Activated naive CD4-positive, alpha-beta T cell treated with anti-CD3 and anti-CD28 coated beads, Interleukin-2, amount 10 ng/mL, durations not matched to agents 7 days and 5 days (primary cell): Measurements from ENCODE around the gene CCNE1.
"Not testable (repeated sequence)": the region's sequence is repeated elsewhere in the genome, so short reads cannot be mapped to it uniquely, and the experiment has no call there.

Experiments
- CTCF ChIA-PET: fragments of 350-600 bp; sonication (Branson Sonifier 250); formaldehyde crosslinking; loops from one replicate; lab custom pipeline; 2021; ENCODE audit warnings: antibody characterized with exemption; lab: Charles Lee
- DNase-seq: peaks from one replicate; pipeline ENCODE4 v3.0.0-alpha.2; 2020
- H3K27ac Mint-ChIP-seq: one replicate; pipeline ENCODE4 v1.8.0; 2021; ENCODE audit warnings: mild to moderate bottlenecking, moderate library complexity, mixed read lengths
- H3K27me3 Mint-ChIP-seq: one replicate; pipeline ENCODE4 v1.8.0; 2021; ENCODE audit warnings: mild to moderate bottlenecking, mixed read lengths
- H3K36me3 Mint-ChIP-seq: one replicate; pipeline ENCODE4 v1.8.0; 2021; ENCODE audit warnings: mixed read lengths
- H3K4me1 Mint-ChIP-seq: one replicate; pipeline ENCODE4 v1.8.0; 2021; ENCODE audit warnings: mixed read lengths
- H3K4me3 Mint-ChIP-seq: one replicate; pipeline ENCODE4 v1.8.0; 2021; ENCODE audit warnings: mild to moderate bottlenecking, moderate library complexity, mixed read lengths
- H3K9me3 Mint-ChIP-seq: one replicate; pipeline ENCODE4 v1.8.0; 2021; ENCODE audit warnings: mixed read lengths

The CCNE1 gene

DNA sequence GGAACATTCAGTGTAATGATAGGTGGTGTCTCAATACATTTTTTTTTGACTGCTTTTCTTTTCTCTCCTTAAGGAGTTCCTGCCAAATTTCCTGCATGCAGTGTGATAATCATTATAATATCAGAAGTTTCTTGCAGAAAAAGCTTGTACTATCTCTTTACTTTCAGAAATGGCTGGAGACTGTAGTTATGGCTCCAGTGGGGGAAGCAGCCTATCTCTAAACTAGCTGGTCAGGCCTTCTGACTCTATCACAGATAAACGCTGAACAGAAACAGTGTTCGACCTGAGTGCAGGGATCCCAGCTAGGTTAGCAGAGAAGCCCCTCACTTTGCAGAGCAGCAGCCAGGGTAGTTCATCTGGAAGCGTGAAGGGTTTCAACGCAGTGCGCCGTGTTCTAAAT lies 1.9 kb downstream of the CCNE1 start:
- peaks cover 48% of the 10 kb centered on the region for H3K4me1 Mint-ChIP-seq
- peak overlapping the region; percentile 84 for H3K4me3 Mint-ChIP-seq
- no peaks in the 10 kb centered on the region for H3K27me3 Mint-ChIP-seq
- CTCF ChIA-PET = interaction anchor here (1.0 to 1.7 kb wide), 3 partner anchors 16 to 54 kb away, joined by 3 to 5 read pairs (median 3); no protein-coding TSS in a partner anchor
- no peaks in the 10 kb centered on the region for H3K9me3 Mint-ChIP-seq
- H3K36me3 Mint-ChIP-seq = peaks cover 38% of the 10 kb centered on the region
- no peak for DNase-seq
- H3K27ac Mint-ChIP-seq = peak overlapping the region; percentile 80

DNA sequence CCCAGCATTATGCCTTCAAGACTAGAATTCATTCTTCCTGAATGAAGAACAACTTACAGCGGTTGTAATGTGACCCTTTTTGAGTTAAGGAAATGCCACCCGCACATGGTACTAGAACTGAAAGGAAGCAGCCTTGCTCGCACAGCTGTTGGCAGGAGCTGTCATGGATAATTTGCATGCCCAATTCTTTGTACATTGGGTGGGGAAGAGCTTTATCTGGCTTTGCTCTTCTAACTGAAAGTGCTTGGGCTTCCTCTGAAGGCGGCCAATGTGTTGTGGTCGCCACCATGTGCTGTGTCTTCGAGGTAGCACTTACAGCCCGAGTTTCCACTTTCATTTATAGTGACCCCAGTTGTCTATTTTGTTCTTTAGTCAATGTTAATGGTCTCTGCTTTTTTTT lies 3.4 kb downstream of the CCNE1 start:
- no peaks in the 10 kb centered on the region for H3K9me3 Mint-ChIP-seq
- no peaks in the 10 kb centered on the region for H3K27me3 Mint-ChIP-seq
- CTCF ChIA-PET = interaction anchor here (0.8 kb wide), 1 partner anchor 55 kb away, joined by 4 read pairs; no protein-coding TSS in a partner anchor
- peaks cover 44% of the 10 kb centered on the region for H3K4me1 Mint-ChIP-seq
- H3K27ac Mint-ChIP-seq = peak overlapping the region; percentile 33
- peaks cover 44% of the 10 kb centered on the region for H3K36me3 Mint-ChIP-seq
- peak; percentile 39 for DNase-seq
- no peak overlapping the region for H3K4me3 Mint-ChIP-seq

DNA sequence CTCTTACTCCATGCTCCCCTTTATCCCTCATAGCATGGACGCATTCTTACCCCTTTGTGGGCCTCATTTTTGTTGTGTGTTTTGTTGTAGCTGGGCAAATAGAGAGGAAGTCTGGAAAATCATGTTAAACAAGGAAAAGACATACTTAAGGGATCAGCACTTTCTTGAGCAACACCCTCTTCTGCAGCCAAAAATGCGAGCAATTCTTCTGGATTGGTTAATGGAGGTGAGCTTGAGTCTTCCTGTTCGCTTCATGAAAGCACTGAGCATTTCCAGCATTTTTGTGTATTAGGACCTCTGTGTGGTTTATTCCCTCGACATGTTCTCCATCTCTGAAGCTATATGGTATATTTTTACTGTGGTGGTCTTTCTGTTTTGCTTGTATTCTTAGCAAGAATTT lies 5.5 kb downstream of the CCNE1 start:
- Mint-ChIP-seq H3K9me3 (no peaks in the 10 kb centered on the region), H3K4me3 (no peak overlapping the region), H3K27me3 (no peaks in the 10 kb centered on the region), H3K36me3 (peaks cover 63% of the 10 kb centered on the region), H3K27ac (no peak overlapping the region), H3K4me1 (peaks cover 38% of the 10 kb centered on the region)
- DNase-seq = no peak
- CTCF ChIA-PET = interaction anchor here (0.8 kb wide), 1 partner anchor 19 kb away, joined by 3 read pairs; no protein-coding TSS in a partner anchor

DNA sequence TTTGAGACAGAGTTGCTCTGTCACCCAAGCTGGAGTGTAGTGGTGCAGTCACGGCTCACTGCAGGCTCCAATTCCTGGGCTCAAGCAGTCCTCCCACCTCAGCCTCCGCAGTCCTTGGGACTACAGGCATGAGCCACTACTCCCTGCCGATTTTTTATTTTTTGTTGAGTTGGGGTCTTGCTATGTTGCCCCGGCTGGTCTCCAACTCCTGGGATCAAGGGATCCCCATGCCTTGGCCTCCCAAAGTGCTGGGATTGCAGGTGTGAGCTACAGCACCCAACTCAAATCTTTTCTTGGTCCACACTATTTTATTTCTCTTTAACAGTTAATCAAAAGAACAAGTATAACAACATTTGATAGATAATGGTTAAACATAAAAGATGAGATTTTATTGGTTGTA lies 7.5 kb downstream of the CCNE1 start:
- DNase-seq = no peak
- no peaks in the 10 kb centered on the region for H3K27me3 Mint-ChIP-seq
- H3K36me3 Mint-ChIP-seq = peaks cover 67% of the 10 kb centered on the region
- H3K4me1 Mint-ChIP-seq = peaks cover 22% of the 10 kb centered on the region
- no peak overlapping the region for H3K27ac Mint-ChIP-seq
- H3K4me3 Mint-ChIP-seq = no peak overlapping the region
- CTCF ChIA-PET = no interaction called here
- no peaks in the 10 kb centered on the region for H3K9me3 Mint-ChIP-seq

DNA sequence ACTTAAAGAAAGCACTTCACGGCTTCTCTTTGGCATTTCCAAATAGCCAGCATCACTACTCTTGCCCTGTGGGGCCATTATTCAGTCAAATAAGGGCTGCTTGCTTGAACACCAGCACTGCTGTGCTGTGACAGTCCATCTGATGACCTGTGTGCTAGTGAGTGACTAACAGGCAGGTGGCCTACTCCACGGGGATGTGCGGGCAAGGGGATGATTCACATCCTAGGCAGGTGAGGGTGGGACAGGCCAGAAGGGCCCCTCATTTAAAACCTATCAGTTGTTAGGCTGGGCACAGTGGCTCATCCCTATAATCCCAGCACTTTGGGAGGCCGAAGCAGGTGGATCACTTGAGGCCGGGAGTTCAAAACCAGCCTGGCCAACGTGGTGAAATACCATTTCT lies 8.2 kb downstream of the CCNE1 start:
- CTCF ChIA-PET = no interaction called here
- Mint-ChIP-seq H3K36me3 (peaks cover 62% of the 10 kb centered on the region), H3K27me3 (no peaks in the 10 kb centered on the region), H3K4me3 (no peak overlapping the region), H3K27ac (peak overlapping the region; percentile 14), H3K4me1 (peaks cover 16% of the 10 kb centered on the region), H3K9me3 (no peaks in the 10 kb centered on the region)
- no peak for DNase-seq

DNA sequence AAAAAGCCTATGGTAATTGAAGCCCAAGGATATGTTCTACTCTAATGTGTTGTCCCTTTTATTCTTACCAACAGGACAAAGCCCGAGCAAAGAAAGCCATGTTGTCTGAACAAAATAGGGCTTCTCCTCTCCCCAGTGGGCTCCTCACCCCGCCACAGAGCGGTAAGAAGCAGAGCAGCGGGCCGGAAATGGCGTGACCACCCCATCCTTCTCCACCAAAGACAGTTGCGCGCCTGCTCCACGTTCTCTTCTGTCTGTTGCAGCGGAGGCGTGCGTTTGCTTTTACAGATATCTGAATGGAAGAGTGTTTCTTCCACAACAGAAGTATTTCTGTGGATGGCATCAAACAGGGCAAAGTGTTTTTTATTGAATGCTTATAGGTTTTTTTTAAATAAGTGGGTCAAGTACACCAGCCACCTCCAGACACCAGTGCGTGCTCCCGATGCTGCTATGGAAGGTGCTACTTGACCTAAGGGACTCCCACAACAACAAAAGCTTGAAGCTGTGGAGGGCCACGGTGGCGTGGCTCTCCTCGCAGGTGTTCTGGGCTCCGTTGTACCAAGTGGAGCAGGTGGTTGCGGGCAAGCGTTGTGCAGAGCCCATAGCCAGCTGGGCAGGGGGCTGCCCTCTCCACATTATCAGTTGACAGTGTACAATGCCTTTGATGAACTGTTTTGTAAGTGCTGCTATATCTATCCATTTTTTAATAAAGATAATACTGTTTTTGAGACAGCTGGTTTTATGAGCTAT lies 12.0 kb downstream of the CCNE1 start:
- Mint-ChIP-seq H3K36me3 (peaks cover 49% of the 10 kb centered on the region), H3K4me3 (no peak overlapping the region), H3K4me1 (peaks cover 3% of the 10 kb centered on the region), H3K27ac (peak overlapping the region; percentile 26), H3K9me3 (no peaks in the 10 kb centered on the region), H3K27me3 (no peaks in the 10 kb centered on the region)
- no peak for DNase-seq
- CTCF ChIA-PET = no interaction called here

DNA sequence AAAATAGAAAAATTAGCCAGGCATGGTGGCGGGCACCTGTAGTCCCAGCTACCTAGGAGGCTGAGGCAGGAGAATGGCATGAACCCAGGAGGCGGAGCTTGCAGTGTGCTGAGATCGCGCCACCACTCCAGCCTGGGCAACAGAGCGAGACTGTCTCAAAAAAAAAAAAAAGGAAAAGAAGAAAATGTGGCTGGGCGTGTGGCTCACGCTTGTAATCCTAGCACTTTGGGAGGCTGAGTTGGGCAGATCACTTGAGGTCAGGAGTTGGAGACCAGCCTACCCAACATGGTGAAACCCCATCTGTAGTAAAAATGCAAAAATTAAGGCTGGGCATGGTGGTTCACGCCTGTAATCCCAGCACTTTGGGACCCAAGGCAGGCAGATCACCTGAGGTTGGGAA lies 13.5 kb downstream of the CCNE1 start:
- H3K27me3 Mint-ChIP-seq, H3K4me1 Mint-ChIP-seq, DNase-seq, H3K4me3 Mint-ChIP-seq, H3K9me3 Mint-ChIP-seq, CTCF ChIA-PET, H3K27ac Mint-ChIP-seq: not testable (repeated sequence)
- peaks cover 43% of the 10 kb centered on the region for H3K36me3 Mint-ChIP-seq

DNA sequence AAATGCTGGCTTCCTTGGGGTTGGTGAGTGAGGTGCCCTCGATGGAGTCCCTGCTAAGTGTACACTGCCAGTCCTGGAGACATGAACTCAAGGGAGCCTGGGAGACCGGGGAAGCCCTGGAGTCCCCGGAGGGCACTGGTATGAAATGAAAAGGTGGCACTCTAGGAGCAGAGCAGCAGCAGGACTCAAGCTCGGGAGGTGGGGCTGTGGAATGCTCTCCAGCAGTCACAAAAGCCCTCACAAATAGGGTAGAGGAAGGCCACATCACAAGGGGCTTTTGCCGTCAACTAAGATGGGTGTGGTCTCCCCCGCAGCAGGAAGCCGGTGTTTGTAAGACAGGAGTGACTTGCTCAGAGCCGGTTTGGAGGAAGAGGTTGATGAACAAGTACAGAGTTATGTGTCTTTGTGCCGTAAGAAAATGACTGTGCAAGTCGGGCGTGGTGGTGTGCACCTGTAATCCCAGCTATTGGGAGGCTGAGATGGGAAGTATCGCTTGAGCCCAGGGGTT lies 19.3 kb downstream of the CCNE1 start:
- Mint-ChIP-seq H3K27ac (peak overlapping the region; percentile 100), H3K27me3 (no peaks in the 10 kb centered on the region), H3K4me3 (peak overlapping the region; percentile 81), H3K4me1 (peaks cover 58% of the 10 kb centered on the region), H3K9me3 (no peaks in the 10 kb centered on the region), H3K36me3 (peaks cover 5% of the 10 kb centered on the region)
- peak; percentile 83 for DNase-seq
- CTCF ChIA-PET = interaction anchor here (1.2 to 1.4 kb wide), 3 partner anchors 21 to 70 kb away, joined by 3 read pairs; no protein-coding TSS in a partner anchor

DNA sequence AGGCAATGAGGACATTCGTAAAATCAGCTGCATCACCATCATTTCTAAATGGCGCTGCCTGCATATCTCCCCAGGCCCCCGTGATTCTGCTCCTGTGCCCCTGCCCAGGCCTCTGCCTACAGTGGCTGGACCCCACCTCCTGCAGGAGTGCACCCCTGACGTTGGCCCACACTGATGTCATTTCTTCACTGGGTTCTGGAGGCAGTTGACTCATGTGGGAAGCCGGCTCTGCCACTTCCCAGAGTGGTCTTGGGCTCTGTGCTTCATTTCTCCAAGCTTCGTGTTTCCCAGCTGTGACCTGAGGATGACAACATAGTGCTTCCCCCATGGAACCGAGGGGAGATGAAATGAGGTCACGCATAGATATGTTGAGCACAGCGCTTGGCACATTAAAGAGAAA lies 19.9 kb downstream of the CCNE1 start:
- H3K9me3 Mint-ChIP-seq = no peaks in the 10 kb centered on the region
- peak; percentile 40 for DNase-seq
- no peaks in the 10 kb centered on the region for H3K27me3 Mint-ChIP-seq
- peak overlapping the region; percentile 100 for H3K27ac Mint-ChIP-seq
- CTCF ChIA-PET = interaction anchor here (1.2 to 1.4 kb wide), 3 partner anchors 20 to 71 kb away, joined by 3 read pairs; no protein-coding TSS in a partner anchor
- peaks cover 63% of the 10 kb centered on the region for H3K4me1 Mint-ChIP-seq
- peak overlapping the region; percentile 81 for H3K4me3 Mint-ChIP-seq
- peaks cover 5% of the 10 kb centered on the region for H3K36me3 Mint-ChIP-seq

DNA sequence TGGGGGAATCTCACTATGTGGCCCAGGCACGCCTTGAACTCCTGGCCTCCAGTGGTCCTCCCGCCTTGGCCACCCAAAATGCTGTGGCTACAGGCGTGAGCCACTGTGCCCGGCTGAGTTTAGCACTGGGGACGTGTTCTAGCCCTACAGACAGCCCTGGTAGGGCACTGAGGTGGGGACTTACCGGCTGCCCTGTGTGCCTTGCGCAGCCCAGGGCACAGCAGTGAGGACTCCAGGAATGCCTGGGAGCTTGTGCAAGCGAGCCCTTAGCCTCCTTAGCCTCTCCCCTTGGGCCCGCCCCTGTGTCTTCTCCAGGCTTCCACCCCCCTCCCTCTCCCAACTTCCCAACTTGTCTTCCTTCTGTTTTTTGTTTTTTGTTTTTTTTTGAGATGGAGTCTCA lies 21.0 kb downstream of the CCNE1 start:
- DNase-seq = no peak
- Mint-ChIP-seq H3K27ac (peak overlapping the region; percentile 100), H3K4me1 (peaks cover 74% of the 10 kb centered on the region), H3K9me3 (no peaks in the 10 kb centered on the region), H3K36me3 (peaks cover 7% of the 10 kb centered on the region), H3K27me3 (peaks cover 4% of the 10 kb centered on the region), H3K4me3 (no peak overlapping the region)
- CTCF ChIA-PET = no interaction called here

DNA sequence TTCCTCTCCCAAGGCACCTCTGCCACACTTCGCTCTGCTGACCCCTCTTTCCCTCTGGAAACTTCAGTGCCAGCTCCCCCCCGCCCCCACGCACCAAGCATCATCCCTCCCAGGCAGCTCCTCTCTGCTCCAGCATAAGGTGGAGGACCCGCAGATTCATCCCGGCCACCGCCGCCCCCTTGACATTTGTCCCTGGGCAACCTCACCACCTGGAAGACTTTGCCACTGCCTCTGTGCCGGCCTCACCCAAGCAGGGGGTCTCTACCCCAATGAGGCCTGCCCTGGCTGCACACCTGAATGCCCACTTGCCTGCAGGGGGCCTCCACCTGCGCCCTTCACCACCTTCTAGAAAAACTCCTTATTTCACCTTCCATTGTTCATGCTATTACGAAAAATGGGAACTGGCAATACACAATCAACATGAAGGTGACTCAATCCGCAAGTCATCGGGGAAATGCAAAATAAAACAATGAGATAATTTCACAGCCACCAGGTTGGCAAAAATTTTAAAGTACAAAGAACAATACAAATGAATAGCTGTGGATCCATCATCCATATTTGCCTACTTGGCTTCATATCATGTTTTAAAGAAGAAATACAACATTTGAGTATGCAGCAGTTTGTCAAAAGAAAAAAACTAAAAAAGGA lies 21.9 kb downstream of the CCNE1 start:
- DNase-seq = no peak
- H3K4me1 Mint-ChIP-seq = peaks cover 84% of the 10 kb centered on the region
- no peak overlapping the region for H3K4me3 Mint-ChIP-seq
- CTCF ChIA-PET = no interaction called here
- peaks cover 7% of the 10 kb centered on the region for H3K36me3 Mint-ChIP-seq
- H3K27ac Mint-ChIP-seq = peak overlapping the region; percentile 100
- H3K27me3 Mint-ChIP-seq = peaks cover 5% of the 10 kb centered on the region
- H3K9me3 Mint-ChIP-seq = no peaks in the 10 kb centered on the region

DNA sequence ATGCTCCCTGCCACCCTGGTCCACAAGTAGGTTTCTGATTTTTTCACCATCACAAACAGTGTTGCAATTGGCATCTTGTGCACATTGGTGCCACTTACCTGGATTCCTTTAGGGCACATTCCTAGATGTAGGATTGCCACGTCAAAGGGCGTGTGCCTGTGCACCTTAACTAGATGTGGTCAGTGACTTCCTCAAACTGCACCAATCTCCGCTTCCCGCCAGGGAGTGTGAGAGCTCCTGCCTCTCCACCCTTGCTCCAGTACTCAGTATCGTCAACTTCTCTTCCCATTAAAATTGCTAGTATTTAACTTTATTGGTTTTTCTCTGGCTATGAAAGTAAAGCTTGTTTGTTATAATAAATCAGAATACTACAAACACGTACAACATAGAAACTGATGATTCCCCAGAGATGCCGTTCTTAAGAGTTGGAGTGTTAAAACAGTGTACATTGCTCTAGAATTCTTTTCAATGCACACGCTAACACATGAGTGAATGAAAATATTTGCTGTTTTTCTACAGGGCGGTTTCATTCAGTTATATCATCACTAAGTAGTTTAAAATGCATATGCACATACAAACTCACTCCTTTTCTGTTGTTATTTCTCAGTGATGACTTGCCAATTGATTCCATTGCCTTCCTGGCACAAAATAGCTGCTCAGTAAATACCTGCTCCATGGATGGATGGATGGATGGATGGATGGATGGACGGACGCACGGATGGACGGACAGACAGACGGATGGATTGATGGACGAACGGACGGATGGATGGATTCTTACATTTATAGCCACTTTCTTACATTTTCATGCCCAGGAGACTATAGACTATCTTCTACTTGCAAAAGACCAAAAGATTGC lies 23.4 kb downstream of the CCNE1 start:
- peaks cover 5% of the 10 kb centered on the region for H3K36me3 Mint-ChIP-seq
- no peaks in the 10 kb centered on the region for H3K9me3 Mint-ChIP-seq
- H3K27ac Mint-ChIP-seq = peak overlapping the region; percentile 6
- peaks cover 81% of the 10 kb centered on the region for H3K4me1 Mint-ChIP-seq
- H3K27me3 Mint-ChIP-seq = peaks cover 9% of the 10 kb centered on the region
- no peak for DNase-seq
- no peak overlapping the region for H3K4me3 Mint-ChIP-seq
- CTCF ChIA-PET = interaction anchor here (0.6 to 1.0 kb wide), 3 partner anchors 23 to 119 kb away, joined by 3 to 4 read pairs (median 3); no protein-coding TSS in a partner anchor

DNA sequence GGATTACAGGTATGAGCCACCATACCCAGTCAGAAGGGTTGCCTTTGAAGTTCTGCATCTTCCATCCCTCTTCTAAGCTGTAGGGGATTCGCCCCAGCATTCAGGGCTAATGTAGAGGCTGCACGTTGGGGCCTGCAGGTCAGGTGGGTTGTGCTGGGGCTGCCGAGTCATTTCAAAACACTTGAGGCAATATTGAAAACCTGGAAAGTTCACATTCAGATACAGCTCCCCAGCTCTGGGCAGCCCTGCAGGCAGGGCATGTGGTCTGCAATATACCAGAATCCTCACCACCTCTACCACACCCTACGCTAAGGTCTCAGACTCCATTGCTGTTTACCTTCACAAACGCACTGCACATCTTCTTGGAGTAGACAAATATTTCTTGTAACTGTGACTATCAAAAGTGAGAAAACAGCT lies 24.6 kb downstream of the CCNE1 start:
- DNase-seq = peak; percentile 53
- Mint-ChIP-seq H3K9me3 (no peaks in the 10 kb centered on the region), H3K4me3 (peak overlapping the region; percentile 38), H3K4me1 (peaks cover 69% of the 10 kb centered on the region), H3K27ac (peak overlapping the region; percentile 94), H3K27me3 (peaks cover 21% of the 10 kb centered on the region), H3K36me3 (peaks cover 2% of the 10 kb centered on the region)
- CTCF ChIA-PET = interaction anchor here (0.9 to 1.5 kb wide), 3 partner anchors 19 to 37 kb away, joined by 3 read pairs; no protein-coding TSS in a partner anchor
